ENCODE measurements around the gene CASP8AP2. TPM values are rescaled to one million over a fixed set of nuclear protein-coding genes. Genes with fewer than 3 reads are reported as not detected.

The CASP8AP2 gene
- total RNA-seq, 1 donor from 2014 or later: 59.0 TPM

GRCh38 chr6:89784838-89785237 lies 44.8 kb upstream of the CASP8AP2 start:
- DNase-seq (ENCODE audit: low spot score): no peak
- Histone ChIP-seq H3K4me1 (no peaks in the 10 kb centered on the region), H3K9me3 (ENCODE audit: low read depth) (no peaks in the 10 kb centered on the region), H3K79me2 (ENCODE audit: low read depth) (no peaks in the 10 kb centered on the region), H3F3A (ENCODE audit: low read depth) (no peaks in the 10 kb centered on the region), H3K36me3 (peaks cover 21% of the 10 kb centered on the region), H3K4me2 (no peak overlapping the region), H3K9ac (no peak overlapping the region), H3K27me3 (no peaks in the 10 kb centered on the region), H3K4me3 (no peak overlapping the region), H3K27ac (no peak overlapping the region), H4K20me1 (ENCODE audit: low read depth) (no peaks in the 10 kb centered on the region), H2AFZ (replicated peaks) (no peak overlapping the region)
- Mint-ChIP-seq H3K9me3 (peaks cover 5% of the 10 kb centered on the region), H3K4me1 (no peaks in the 10 kb centered on the region), H3K36me3 (peaks cover 47% of the 10 kb centered on the region), H3K27me3 (ENCODE audit: insufficient read depth, low read depth) (no peaks in the 10 kb centered on the region), H3K4me3 (no peak overlapping the region), H3K27ac (no peak overlapping the region)
- TF ChIP-seq EZH2phosphoT487 (IDR thresholded peaks at IDR 0.05): no peak
- no peak for TF ChIP-seq EZH2 (IDR thresholded peaks at IDR 0.05)
- TF ChIP-seq CTCF (IDR thresholded peaks at IDR 0.05): no peak

GRCh38 chr6:89786970-89787369 lies 42.7 kb upstream of the CASP8AP2 start:
- Mint-ChIP-seq H3K27ac (no peak overlapping the region), H3K36me3 (peaks cover 35% of the 10 kb centered on the region)

GRCh38 chr6:89787660-89788328 lies 41.9 kb upstream of the CASP8AP2 start:
- Histone ChIP-seq H3K79me2 (ENCODE audit: low read depth) (no peaks in the 10 kb centered on the region), H3K27ac (no peak overlapping the region), H3K27me3 (no peaks in the 10 kb centered on the region), H3K4me1 (no peaks in the 10 kb centered on the region), H3K9ac (no peak overlapping the region), H3K36me3 (peaks cover 17% of the 10 kb centered on the region), H3F3A (ENCODE audit: low read depth) (no peaks in the 10 kb centered on the region), H3K9me3 (ENCODE audit: low read depth) (no peaks in the 10 kb centered on the region), H3K4me2 (no peak overlapping the region), H3K4me3 (no peak overlapping the region), H4K20me1 (ENCODE audit: low read depth) (peaks cover 3% of the 10 kb centered on the region), H2AFZ (replicated peaks) (no peak overlapping the region)
- no peak for TF ChIP-seq EZH2phosphoT487 (IDR thresholded peaks at IDR 0.05)
- no peak for TF ChIP-seq EZH2 (IDR thresholded peaks at IDR 0.05)
- TF ChIP-seq CTCF (IDR thresholded peaks at IDR 0.05): no peak
- no peaks in the 10 kb centered on the region for H3K27me3 Mint-ChIP-seq (ENCODE audit: insufficient read depth, low read depth)
- no peak overlapping the region for H3K27ac Mint-ChIP-seq
- no peak for DNase-seq (ENCODE audit: low spot score)
- H3K36me3 Mint-ChIP-seq: peaks cover 32% of the 10 kb centered on the region
- H3K4me1 Mint-ChIP-seq: no peaks in the 10 kb centered on the region
- H3K4me3 Mint-ChIP-seq: no peak overlapping the region
- peaks cover 5% of the 10 kb centered on the region for H3K9me3 Mint-ChIP-seq

More at GRCh38 chr6:89786970-89787369, 42.7 kb upstream of the CASP8AP2 start:
- H2AFZ ChIP-seq (replicated peaks): no peak overlapping the region
- no peaks in the 10 kb centered on the region for H3K79me2 ChIP-seq (ENCODE audit: low read depth)
- no peak overlapping the region for H3K4me2 ChIP-seq
- H3K4me1 ChIP-seq: no peaks in the 10 kb centered on the region
- no peak overlapping the region for H3K4me3 ChIP-seq
- no peak overlapping the region for H3K9ac ChIP-seq
- H3K27ac ChIP-seq: no peak overlapping the region
- no peaks in the 10 kb centered on the region for H3K27me3 Mint-ChIP-seq (ENCODE audit: insufficient read depth, low read depth)
- no peak for DNase-seq (ENCODE audit: low spot score)
- H3K9me3 Mint-ChIP-seq: peaks cover 5% of the 10 kb centered on the region
- no peaks in the 10 kb centered on the region for H3K27me3 ChIP-seq
- no peaks in the 10 kb centered on the region for H3F3A ChIP-seq (ENCODE audit: low read depth)
- H3K4me1 Mint-ChIP-seq: no peaks in the 10 kb centered on the region
- H3K4me3 Mint-ChIP-seq: no peak overlapping the region
- no peaks in the 10 kb centered on the region for H3K9me3 ChIP-seq (ENCODE audit: low read depth)
- peaks cover 17% of the 10 kb centered on the region for H3K36me3 ChIP-seq
- TF ChIP-seq EZH2phosphoT487 (IDR thresholded peaks at IDR 0.05) (no peak), CTCF (IDR thresholded peaks at IDR 0.05) (no peak), EZH2 (IDR thresholded peaks at IDR 0.05) (no peak)
- H4K20me1 ChIP-seq (ENCODE audit: low read depth): no peaks in the 10 kb centered on the region
